Ishikawa (cell line): ENCODE results near the gene ZNF281.

Source experiments
- CEBPB ChIP-seq: IDR thresholded peaks from 2 replicates; pipeline ENCODE4 v1.6.1; 2012
- CREB1 ChIP-seq: IDR thresholded peaks from 2 replicates; pipeline ENCODE4 v1.6.1; 2012; ENCODE audit warnings: low read depth
- EGR1 ChIP-seq: IDR thresholded peaks from 2 replicates; pipeline ENCODE4 v1.6.1; 2012
- EP300 ChIP-seq: IDR thresholded peaks from 2 replicates; pipeline ENCODE4 v1.6.1; 2012; ENCODE audit warnings: borderline replicate concordance
- FOXM1 ChIP-seq: IDR thresholded peaks from 2 replicates; pipeline ENCODE4 v1.6.1; 2012; ENCODE audit warnings: low read depth, borderline replicate concordance
- MAX ChIP-seq: IDR thresholded peaks from 2 replicates; pipeline ENCODE4 v1.6.1; 2012
- NFIC ChIP-seq: IDR thresholded peaks from 2 replicates; pipeline ENCODE4 v1.6.1; 2012
- RAD21 ChIP-seq: IDR thresholded peaks from 2 replicates; pipeline ENCODE4 v1.6.1; 2012; ENCODE audit warnings: low read depth
- REST ChIP-seq: IDR thresholded peaks from 2 replicates; pipeline ENCODE4 v1.6.1; 2012; ENCODE audit warnings: low read depth, mild to moderate bottlenecking
- TAF1 ChIP-seq: IDR thresholded peaks from 2 replicates; pipeline ENCODE4 v1.6.1; 2012; ENCODE audit warnings: low read depth, mild to moderate bottlenecking
- TCF12 ChIP-seq: IDR thresholded peaks from 2 replicates; pipeline ENCODE4 v1.6.1; 2012; ENCODE audit warnings: low read depth
- TEAD4 ChIP-seq: IDR thresholded peaks from 2 replicates; pipeline ENCODE4 v1.6.1; 2012
- USF1 ChIP-seq: IDR thresholded peaks from 2 replicates; pipeline ENCODE4 v1.6.1; 2012
- YY1 ChIP-seq: IDR thresholded peaks from 2 replicates; pipeline ENCODE4 v1.6.1; 2012; ENCODE audit warnings: low read depth
- ZBTB7A ChIP-seq: IDR thresholded peaks from 2 replicates; pipeline ENCODE4 v1.6.1; 2012; ENCODE audit warnings: low read depth

Gene ZNF281

GRCh38 chr1:200427744-200428143 is 17.9 kb upstream of the ZNF281 start:
- TF ChIP-seq REST, result no peak

GRCh38 chr1:200426196-200426595 is 16.4 kb upstream of the ZNF281 start:
- no peak for TF ChIP-seq YY1
- no peak for TF ChIP-seq MAX
- TF ChIP-seq REST, result no peak
- TF ChIP-seq USF1, result no peak
- no peak for TF ChIP-seq FOXM1
- no peak for TF ChIP-seq RAD21
- TF ChIP-seq ZBTB7A, result no peak
- TF ChIP-seq CEBPB, result no peak
- TF ChIP-seq TCF12, result no peak
- TF ChIP-seq NFIC, result no peak
- no peak for TF ChIP-seq EGR1
- TF ChIP-seq CREB1, result no peak
- TF ChIP-seq EP300, result no peak
- TF ChIP-seq TEAD4, result no peak
- no peak for TF ChIP-seq TAF1

- TF ChIP-seq ZBTB7A (no peak), RAD21 (no peak), USF1 (no peak), TEAD4 (no peak), EGR1 (no peak), CREB1 (no peak), MAX (no peak), EP300 (no peak), YY1 (no peak), TCF12 (no peak), REST (no peak), NFIC (no peak), CEBPB (no peak), TAF1 (no peak), FOXM1 (no peak)
Measured at GRCh38 chr1:200423235-200423634, 13.4 kb upstream of the ZNF281 start.

GRCh38 chr1:200422211-200422610 is 12.4 kb upstream of the ZNF281 start:
- TF ChIP-seq FOXM1 (no peak), ZBTB7A (no peak), EGR1 (no peak), CREB1 (no peak), TEAD4 (no peak), RAD21 (no peak), NFIC (no peak), YY1 (no peak), EP300 (no peak), TAF1 (no peak), REST (no peak), CEBPB (no peak), MAX (no peak), USF1 (no peak), TCF12 (no peak)
